IPS DF 4.7 (cell line): ENCODE data around the gene RPS6KA5.
"Not testable (repeated sequence)": the region's sequence is repeated elsewhere in the genome, so short reads cannot be mapped to it uniquely, and the experiment has no call there.

Experiments used
- DNase-seq: peaks from one replicate; pipeline ENCODE4 v3.0.0-alpha.2; 2013; ENCODE audit warnings: low spot score; ENCODE audit errors: extremely low read depth

The RPS6KA5 gene

GRCh38 chr14:90874599-90874998 is 185.8 kb downstream of the RPS6KA5 start:
- DNase-seq, result no peak

GRCh38 chr14:90871605-90872233 is 188.7 kb downstream of the RPS6KA5 start:
- no peak for DNase-seq

- DNase-seq, result no peak
Observed at GRCh38 chr14:90870950-90871604, 189.4 kb downstream of the RPS6KA5 start.

- no peak for DNase-seq
Observed at GRCh38 chr14:90867501-90867900, 192.9 kb downstream of the RPS6KA5 start.

GRCh38 chr14:90866833-90867232 is 193.6 kb downstream of the RPS6KA5 start:
- no peak for DNase-seq

- DNase-seq, result no peak
Observed at GRCh38 chr14:90864741-90865140, 195.7 kb downstream of the RPS6KA5 start.

GRCh38 chr14:90858511-90858910 is 201.9 kb downstream of the RPS6KA5 start:
- no peak for DNase-seq

- DNase-seq, result no peak
Observed at GRCh38 chr14:90857866-90858265, 202.6 kb downstream of the RPS6KA5 start.

GRCh38 chr14:90856115-90856514 is 204.3 kb downstream of the RPS6KA5 start:
- not testable (repeated sequence) for DNase-seq

- DNase-seq, result no peak
Observed at GRCh38 chr14:90853116-90853515, 207.3 kb downstream of the RPS6KA5 start.

GRCh38 chr14:90851327-90852036 is 209.0 kb downstream of the RPS6KA5 start:
- DNase-seq, result no peak

- peak; percentile 62 for DNase-seq
Observed at GRCh38 chr14:90850487-90850886, 210.0 kb downstream of the RPS6KA5 start.

GRCh38 chr14:90849787-90850444 is 210.5 kb downstream of the RPS6KA5 start:
- DNase-seq, result no peak

- DNase-seq, result no peak
Observed at GRCh38 chr14:90848944-90849731, 211.3 kb downstream of the RPS6KA5 start.

GRCh38 chr14:90846511-90846910 is 213.9 kb downstream of the RPS6KA5 start:
- no peak for DNase-seq

- no peak for DNase-seq
Observed at GRCh38 chr14:90844321-90844720, 216.1 kb downstream of the RPS6KA5 start.

GRCh38 chr14:90842726-90843125 is 217.7 kb downstream of the RPS6KA5 start:
- DNase-seq, result no peak

GRCh38 chr14:90840667-90841066 is 219.8 kb downstream of the RPS6KA5 start:
- not testable (repeated sequence) for DNase-seq

GRCh38 chr14:90839889-90840266 is 220.6 kb downstream of the RPS6KA5 start:
- DNase-seq, result no peak

- no peak for DNase-seq
Observed at GRCh38 chr14:90839024-90839888, 221.2 kb downstream of the RPS6KA5 start.
